Activated T-helper 1 cell treated with anti-CD3 and anti-CD28 coated beads, Interleukin-12 subunit alpha, Interleukin-12 subunit beta, Interleukin-2, Interleukin-4 antibody, amounts not matched to agents 30 ng/mL and 10 ng/mL and 1 ng/mL, durations not matched to agents 14 hours and 24 hours and 36 hours (primary cell): ENCODE measurements around the gene NIPSNAP2. TPM values are rescaled to one million over a fixed set of nuclear protein-coding genes. Genes with fewer than 3 reads are reported as not detected.
A peak's percentile ranks its signal among the peaks of the same experiment; 100 is the strongest.
"Not testable (repeated sequence)": the region's sequence is repeated elsewhere in the genome, so short reads cannot be mapped to it uniquely, and the experiment has no call there.

Source experiments
- DNase-seq: peaks from one replicate; pipeline ENCODE4 v3.0.0; 2021; ENCODE audit warnings: low spot score
- H3K27ac Mint-ChIP-seq: one replicate; pipeline ENCODE4 v1.8.0; 2021; ENCODE audit warnings: mild to moderate bottlenecking, mixed read lengths
- H3K27me3 Mint-ChIP-seq: one replicate; pipeline ENCODE4 v1.8.0; 2022; ENCODE audit warnings: mild to moderate bottlenecking, moderate library complexity, mixed read lengths; ENCODE audit not compliant: insufficient read depth
- H3K36me3 Mint-ChIP-seq: one replicate; pipeline ENCODE4 v1.8.0; 2021; ENCODE audit warnings: low read depth, mixed read lengths
- H3K4me1 Mint-ChIP-seq: one replicate; pipeline ENCODE4 v1.8.0; 2021; ENCODE audit warnings: low read depth, mixed read lengths
- H3K4me3 Mint-ChIP-seq: one replicate; pipeline ENCODE4 v1.8.0; 2021; ENCODE audit warnings: mild to moderate bottlenecking, moderate library complexity, mixed read lengths
- H3K9me3 Mint-ChIP-seq: one replicate; pipeline ENCODE4 v1.8.0; 2021; ENCODE audit warnings: mixed read lengths
- intact Hi-C: fragments of 100-400 bp; cut with micrococcal nuclease; formaldehyde crosslinking; loops from one replicate; pipeline ENCODE4 v1.15.1; 2024
- total RNA-seq: library from RNA; stranded (reverse); gene quantifications from 2 replicates; pipeline ENCODE4 v1.2.3, GENCODE V29; 2022

The NIPSNAP2 gene
- 49.4 and 50.0 TPM in 2 replicates for total RNA-seq

GRCh38 chr7:55964261-55965099, at the start of gene NIPSNAP2:
Gene NIPSNAP2 (plus strand): TSS chr7:55964585. CDS start chr7:55964610, 25 bp downstream.
- H3K36me3 Mint-ChIP-seq = peaks cover 10% of the 10 kb centered on the region
- H3K27ac Mint-ChIP-seq = peak within 1 kb of the TSS; percentile 89
- peak; percentile 55 for DNase-seq
- no peaks in the 10 kb centered on the region for H3K27me3 Mint-ChIP-seq
- peak within 1 kb of the TSS; percentile 88 for H3K4me3 Mint-ChIP-seq
- intact Hi-C loops = loop anchor here (1.0 to 10.0 kb wide), 6 partner anchors 13 to 530 kb away; partner anchors contain the start of genes CCT6A, CHCHD2, MRPS17 and PSPH
- H3K9me3 Mint-ChIP-seq = no peaks in the 10 kb centered on the region
- H3K4me1 Mint-ChIP-seq = peaks cover 26% of the 10 kb centered on the region

GRCh38 chr7:55917771-55918170, 46.6 kb upstream of the NIPSNAP2 start:
- DNase-seq = no peak
- no peaks in the 10 kb centered on the region for H3K27me3 Mint-ChIP-seq
- no peak overlapping the region for H3K4me3 Mint-ChIP-seq
- H3K27ac Mint-ChIP-seq = no peak overlapping the region
- intact Hi-C loops = no loop called here
- peaks cover 7% of the 10 kb centered on the region for H3K9me3 Mint-ChIP-seq
- peaks cover 6% of the 10 kb centered on the region for H3K36me3 Mint-ChIP-seq
- H3K4me1 Mint-ChIP-seq = no peaks in the 10 kb centered on the region

- no peaks in the 10 kb centered on the region for H3K4me1 Mint-ChIP-seq
- H3K27me3 Mint-ChIP-seq = no peaks in the 10 kb centered on the region
- DNase-seq = no peak
- intact Hi-C loops = no loop called here
- H3K4me3 Mint-ChIP-seq = no peak overlapping the region
- H3K9me3 Mint-ChIP-seq = peaks cover 15% of the 10 kb centered on the region
- H3K27ac Mint-ChIP-seq = no peak overlapping the region
- no peaks in the 10 kb centered on the region for H3K36me3 Mint-ChIP-seq
Measured at GRCh38 chr7:55928006-55928767, 36.2 kb upstream of the NIPSNAP2 start.

- Mint-ChIP-seq H3K4me3 (no peak overlapping the region), H3K36me3 (no peaks in the 10 kb centered on the region), H3K9me3 (peaks cover 15% of the 10 kb centered on the region), H3K27me3 (no peaks in the 10 kb centered on the region), H3K27ac (no peak overlapping the region), H3K4me1 (no peaks in the 10 kb centered on the region)
- no peak for DNase-seq
- intact Hi-C loops = no loop called here
Measured at GRCh38 chr7:55931421-55932151, 32.8 kb upstream of the NIPSNAP2 start.

- no peak overlapping the region for H3K27ac Mint-ChIP-seq
- no peaks in the 10 kb centered on the region for H3K4me1 Mint-ChIP-seq
- intact Hi-C loops = no loop called here
- H3K27me3 Mint-ChIP-seq = no peaks in the 10 kb centered on the region
- no peak for DNase-seq
- peaks cover 48% of the 10 kb centered on the region for H3K9me3 Mint-ChIP-seq
- no peaks in the 10 kb centered on the region for H3K36me3 Mint-ChIP-seq
- H3K4me3 Mint-ChIP-seq = no peak overlapping the region
Measured at GRCh38 chr7:55939514-55940123, 24.8 kb upstream of the NIPSNAP2 start.

GRCh38 chr7:55946545-55946944, 17.8 kb upstream of the NIPSNAP2 start:
- Mint-ChIP-seq H3K36me3 (no peaks in the 10 kb centered on the region), H3K4me3 (no peak overlapping the region), H3K27ac (no peak overlapping the region), H3K4me1 (no peaks in the 10 kb centered on the region), H3K27me3 (no peaks in the 10 kb centered on the region), H3K9me3 (peaks cover 22% of the 10 kb centered on the region)
- no peak for DNase-seq
- intact Hi-C loops = no loop called here

- no peaks in the 10 kb centered on the region for H3K27me3 Mint-ChIP-seq
- peak within 1 kb of the TSS; percentile 92 for H3K27ac Mint-ChIP-seq
- peaks cover 24% of the 10 kb centered on the region for H3K36me3 Mint-ChIP-seq
- peak within 1 kb of the TSS; percentile 92 for H3K4me3 Mint-ChIP-seq
- peak; percentile 92 for DNase-seq
- no peaks in the 10 kb centered on the region for H3K9me3 Mint-ChIP-seq
- peaks cover 10% of the 10 kb centered on the region for H3K4me1 Mint-ChIP-seq
- intact Hi-C loops = loop anchor here (1.0 to 5.0 kb wide), 9 partner anchors 13 to 1194 kb away; partner anchors contain the start of genes CCT6A, CHCHD2, NIPSNAP2 and PSPH
Measured at GRCh38 chr7:55951637-55952351, 12.6 kb upstream of the NIPSNAP2 start, which contains the start of gene MRPS17. Gene MRPS17 (plus strand): TSS chr7:55951877. CDS start chr7:55953196, 1,319 bp downstream.

- DNase-seq, H3K9me3 Mint-ChIP-seq, H3K27me3 Mint-ChIP-seq: not testable (repeated sequence)
- Mint-ChIP-seq H3K4me1 (peaks cover 10% of the 10 kb centered on the region), H3K27ac (peak overlapping the region; percentile 92), H3K36me3 (peaks cover 24% of the 10 kb centered on the region), H3K4me3 (peak overlapping the region; percentile 92)
- intact Hi-C loops = loop anchor here (5.0 kb wide), 2 partner anchors 380 to 1195 kb away; partner anchors contain the start of genes SEC61G and VOPP1
Measured at GRCh38 chr7:55952352-55952671, 12.1 kb upstream of the NIPSNAP2 start.

- H3K27me3 Mint-ChIP-seq = no peaks in the 10 kb centered on the region
- H3K9me3 Mint-ChIP-seq = no peaks in the 10 kb centered on the region
- H3K36me3 Mint-ChIP-seq = peaks cover 29% of the 10 kb centered on the region
- peak overlapping the region; percentile 92 for H3K4me3 Mint-ChIP-seq
- intact Hi-C loops = loop anchor here (5.0 kb wide), 2 partner anchors 382 to 1197 kb away; partner anchors contain the start of genes SEC61G and VOPP1
- H3K27ac Mint-ChIP-seq = no peak overlapping the region
- DNase-seq = no peak
- H3K4me1 Mint-ChIP-seq = peaks cover 10% of the 10 kb centered on the region
Measured at GRCh38 chr7:55953707-55954475, 10.5 kb upstream of the NIPSNAP2 start.

- no peak overlapping the region for H3K4me3 Mint-ChIP-seq
- H3K36me3 Mint-ChIP-seq = peaks cover 24% of the 10 kb centered on the region
- intact Hi-C loops = no loop called here
- no peaks in the 10 kb centered on the region for H3K9me3 Mint-ChIP-seq
- DNase-seq = no peak
- peaks cover 10% of the 10 kb centered on the region for H3K4me1 Mint-ChIP-seq
- no peak overlapping the region for H3K27ac Mint-ChIP-seq
- no peaks in the 10 kb centered on the region for H3K27me3 Mint-ChIP-seq
Measured at GRCh38 chr7:55957190-55957589, 7.2 kb upstream of the NIPSNAP2 start.

- no peak overlapping the region for H3K4me3 Mint-ChIP-seq
- no peaks in the 10 kb centered on the region for H3K27me3 Mint-ChIP-seq
- intact Hi-C loops = loop anchor here (10.0 kb wide), 1 partner anchor 527 kb away; no protein-coding TSS in a partner anchor
- peaks cover 20% of the 10 kb centered on the region for H3K4me1 Mint-ChIP-seq
- no peak for DNase-seq
- no peak overlapping the region for H3K27ac Mint-ChIP-seq
- no peaks in the 10 kb centered on the region for H3K9me3 Mint-ChIP-seq
- peaks cover 7% of the 10 kb centered on the region for H3K36me3 Mint-ChIP-seq
Measured at GRCh38 chr7:55962014-55962413, 2.4 kb upstream of the NIPSNAP2 start.
